Measurements from ENCODE around the gene CTSF. TPM values are rescaled to one million over a fixed set of nuclear protein-coding genes. Genes with fewer than 3 reads are reported as not detected.

CTSF gene
- polyA plus RNA-seq, 2 donors, result 4.2 to 10.2 TPM

- H3K4me3 ChIP-seq (ENCODE audit: low read depth in 1 of 2, low read length in 2 of 2), result no peak overlapping the region
Measured at GRCh38 chr11:66570079-66570849, 1.9 kb upstream of the CTSF start.

GRCh38 chr11:66569076-66569475 is 670 bp upstream of the CTSF start:
- Histone ChIP-seq H3K27ac (ENCODE audit: low read depth in 2 of 2, low read length in 1 of 2) (no peak overlapping the region), H3K36me3 (ENCODE audit: control insufficient read depth in 2 of 2, insufficient read depth in 2 of 2, low read length in 1 of 2) (no peaks in the 10 kb centered on the region), H3K4me1 (ENCODE audit: control insufficient read depth in 2 of 2, insufficient read depth in 2 of 2, low read length in 1 of 2) (peaks cover 5 to 9% of the 10 kb centered on the region in 2 donors), H3K4me3 (ENCODE audit: low read depth in 1 of 2, low read length in 2 of 2) (no peak overlapping the region), H3K9me3 (ENCODE audit: control insufficient read depth in 2 of 2, insufficient read depth in 1 of 2, low read depth in 1 of 2, low read length in 1 of 2) (no peaks in the 10 kb centered on the region), H3K27me3 (ENCODE audit: control insufficient read depth in 1 of 2, insufficient read depth in 2 of 2, low read length in 2 of 2) (no peaks in the 10 kb centered on the region)
- 85 to 86% methylated on average over 7 of the region's 7 CpGs for WGBS, 2 donors

More at GRCh38 chr11:66570079-66570849, 1.9 kb upstream of the CTSF start:
- peaks cover 5 to 9% of the 10 kb centered on the region in 2 donors for H3K4me1 ChIP-seq (ENCODE audit: control insufficient read depth in 2 of 2, insufficient read depth in 2 of 2, low read length in 1 of 2)
- H3K9me3 ChIP-seq (ENCODE audit: control insufficient read depth in 2 of 2, insufficient read depth in 1 of 2, low read depth in 1 of 2, low read length in 1 of 2), result no peaks in the 10 kb centered on the region
- WGBS, 2 donors, result 60 to 69% methylated on average over 5 of the region's 5 CpGs
- H3K27me3 ChIP-seq (ENCODE audit: control insufficient read depth in 1 of 2, insufficient read depth in 2 of 2, low read length in 2 of 2), result no peaks in the 10 kb centered on the region
- H3K36me3 ChIP-seq (ENCODE audit: control insufficient read depth in 2 of 2, insufficient read depth in 2 of 2, low read length in 1 of 2), result no peaks in the 10 kb centered on the region
- no peak overlapping the region for H3K27ac ChIP-seq (ENCODE audit: low read depth in 2 of 2, low read length in 1 of 2)

DNA sequence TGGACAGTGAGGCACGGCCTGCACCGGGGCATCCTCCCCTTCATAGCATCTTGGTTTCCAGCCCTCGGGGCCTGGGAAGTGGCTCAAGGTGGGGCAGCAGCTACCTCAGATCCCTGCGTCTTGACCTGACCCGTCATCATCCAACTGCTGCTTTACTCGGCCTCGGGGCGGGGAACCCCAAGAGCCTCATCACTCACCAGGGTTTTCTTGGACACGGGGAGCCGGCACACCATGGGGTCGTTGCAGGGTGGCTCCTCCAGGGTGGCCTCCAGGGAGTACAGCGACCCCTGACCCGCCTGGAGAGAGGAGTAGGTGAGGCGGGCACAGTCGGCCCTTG is 651 bp downstream of the CTSF start:
- WGBS, 2 donors, result 57 to 59% methylated on average over 15 of the region's 15 CpGs
- no peaks in the 10 kb centered on the region for H3K36me3 ChIP-seq (ENCODE audit: control insufficient read depth in 2 of 2, insufficient read depth in 2 of 2, low read length in 1 of 2)
- no peak overlapping the region for H3K27ac ChIP-seq (ENCODE audit: low read depth in 2 of 2, low read length in 1 of 2)
- H3K4me1 ChIP-seq (ENCODE audit: control insufficient read depth in 2 of 2, insufficient read depth in 2 of 2, low read length in 1 of 2), result peaks cover 5 to 9% of the 10 kb centered on the region in 2 donors
- no peaks in the 10 kb centered on the region for H3K9me3 ChIP-seq (ENCODE audit: control insufficient read depth in 2 of 2, insufficient read depth in 1 of 2, low read depth in 1 of 2, low read length in 1 of 2)
- H3K27me3 ChIP-seq (ENCODE audit: control insufficient read depth in 1 of 2, insufficient read depth in 2 of 2, low read length in 2 of 2), result no peaks in the 10 kb centered on the region
- H3K4me3 ChIP-seq (ENCODE audit: low read depth in 1 of 2, low read length in 2 of 2), result peak overlapping the region; percentile 54 to 56

DNA sequence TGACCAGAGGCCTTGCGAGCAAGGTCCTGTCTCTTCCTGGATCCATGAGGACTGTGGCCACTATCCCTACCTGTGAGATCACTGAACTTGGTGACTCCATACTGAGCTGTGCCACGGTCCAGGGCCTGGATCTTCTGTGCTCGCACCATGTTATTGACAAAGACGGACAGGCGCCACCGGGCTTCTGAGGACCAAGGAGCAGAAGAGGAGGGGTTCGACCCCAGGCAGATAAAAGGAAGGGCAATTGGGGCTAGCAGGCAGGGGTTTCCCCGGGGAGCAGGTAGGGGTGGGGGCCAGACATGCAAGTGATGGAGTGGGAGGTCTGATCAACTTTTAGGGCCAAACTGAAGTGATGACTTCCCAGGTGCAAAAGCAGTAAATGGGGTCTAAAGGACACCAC is 2.2 kb downstream of the CTSF start:
- no peaks in the 10 kb centered on the region for H3K9me3 ChIP-seq (ENCODE audit: control insufficient read depth in 2 of 2, insufficient read depth in 1 of 2, low read depth in 1 of 2, low read length in 1 of 2)
- no peaks in the 10 kb centered on the region for H3K27me3 ChIP-seq (ENCODE audit: control insufficient read depth in 1 of 2, insufficient read depth in 2 of 2, low read length in 2 of 2)
- no peaks in the 10 kb centered on the region for H3K36me3 ChIP-seq (ENCODE audit: control insufficient read depth in 2 of 2, insufficient read depth in 2 of 2, low read length in 1 of 2)
- H3K4me3 ChIP-seq (ENCODE audit: low read depth in 1 of 2, low read length in 2 of 2), result no peak overlapping the region
- WGBS, 2 donors, result 92 to 95% methylated on average over 8 of the region's 8 CpGs
- H3K4me1 ChIP-seq (ENCODE audit: control insufficient read depth in 2 of 2, insufficient read depth in 2 of 2, low read length in 1 of 2), result peaks cover 5 to 9% of the 10 kb centered on the region in 2 donors
- H3K27ac ChIP-seq (ENCODE audit: low read depth in 2 of 2, low read length in 1 of 2), result no peak overlapping the region

DNA sequence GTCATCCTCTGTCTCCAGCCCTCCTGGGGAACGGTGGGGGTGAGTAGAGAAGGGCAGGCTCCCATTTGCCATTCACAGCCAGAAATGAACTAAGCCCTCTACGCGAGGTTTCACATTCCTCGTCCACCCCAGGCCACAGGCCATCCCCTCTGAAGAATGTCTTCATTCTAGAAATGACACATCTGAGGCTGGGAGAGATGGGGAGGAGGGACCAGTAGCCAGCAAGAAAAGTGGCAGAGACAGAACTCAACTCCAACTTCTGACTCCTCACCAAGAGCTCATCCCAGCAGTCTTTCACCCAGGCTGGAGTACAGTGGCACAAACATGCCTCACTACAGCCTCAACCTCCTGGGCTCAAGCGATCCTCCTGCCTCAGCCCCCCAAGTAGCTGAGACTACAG is 3.4 kb downstream of the CTSF start:
- Histone ChIP-seq H3K4me1 (ENCODE audit: control insufficient read depth in 2 of 2, insufficient read depth in 2 of 2, low read length in 1 of 2) (peaks cover 5 to 9% of the 10 kb centered on the region in 2 donors), H3K9me3 (ENCODE audit: control insufficient read depth in 2 of 2, insufficient read depth in 1 of 2, low read depth in 1 of 2, low read length in 1 of 2) (no peaks in the 10 kb centered on the region), H3K27me3 (ENCODE audit: control insufficient read depth in 1 of 2, insufficient read depth in 2 of 2, low read length in 2 of 2) (no peaks in the 10 kb centered on the region), H3K36me3 (ENCODE audit: control insufficient read depth in 2 of 2, insufficient read depth in 2 of 2, low read length in 1 of 2) (no peaks in the 10 kb centered on the region), H3K4me3 (ENCODE audit: low read depth in 1 of 2, low read length in 2 of 2) (no peak overlapping the region), H3K27ac (ENCODE audit: low read depth in 2 of 2, low read length in 1 of 2) (no peak overlapping the region)
- 89% methylated on average over 5 of the region's 5 CpGs for WGBS, 2 donors

DNA sequence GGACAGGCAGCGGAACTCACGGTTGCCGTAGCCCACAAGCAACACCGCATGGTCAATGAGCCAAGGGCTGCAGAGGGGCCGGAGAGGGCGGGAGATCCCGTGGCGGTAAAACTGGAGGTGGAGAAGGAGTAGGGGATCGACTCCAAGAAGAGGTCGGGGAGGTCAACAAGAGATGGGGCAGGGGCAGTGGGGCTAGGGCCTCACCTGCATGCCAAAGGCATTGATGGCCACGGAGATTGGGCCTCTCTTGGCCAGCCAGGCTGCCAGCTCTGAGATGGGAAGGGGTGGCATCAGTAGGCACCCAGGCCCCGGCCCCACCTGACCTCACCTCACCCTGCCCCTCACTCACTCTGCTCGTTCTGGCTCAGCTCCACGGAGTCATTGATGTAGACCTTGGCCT is 3.9 kb downstream of the CTSF start:
- no peak overlapping the region for H3K27ac ChIP-seq (ENCODE audit: low read depth in 2 of 2, low read length in 1 of 2)
- no peaks in the 10 kb centered on the region for H3K9me3 ChIP-seq (ENCODE audit: control insufficient read depth in 2 of 2, insufficient read depth in 1 of 2, low read depth in 1 of 2, low read length in 1 of 2)
- WGBS, 2 donors, result 89 to 94% methylated on average over 14 of the region's 14 CpGs
- no peak overlapping the region for H3K4me3 ChIP-seq (ENCODE audit: low read depth in 1 of 2, low read length in 2 of 2)
- peaks cover 5 to 9% of the 10 kb centered on the region in 2 donors for H3K4me1 ChIP-seq (ENCODE audit: control insufficient read depth in 2 of 2, insufficient read depth in 2 of 2, low read length in 1 of 2)
- H3K36me3 ChIP-seq (ENCODE audit: control insufficient read depth in 2 of 2, insufficient read depth in 2 of 2, low read length in 1 of 2), result no peaks in the 10 kb centered on the region
- H3K27me3 ChIP-seq (ENCODE audit: control insufficient read depth in 1 of 2, insufficient read depth in 2 of 2, low read length in 2 of 2), result no peaks in the 10 kb centered on the region

DNA sequence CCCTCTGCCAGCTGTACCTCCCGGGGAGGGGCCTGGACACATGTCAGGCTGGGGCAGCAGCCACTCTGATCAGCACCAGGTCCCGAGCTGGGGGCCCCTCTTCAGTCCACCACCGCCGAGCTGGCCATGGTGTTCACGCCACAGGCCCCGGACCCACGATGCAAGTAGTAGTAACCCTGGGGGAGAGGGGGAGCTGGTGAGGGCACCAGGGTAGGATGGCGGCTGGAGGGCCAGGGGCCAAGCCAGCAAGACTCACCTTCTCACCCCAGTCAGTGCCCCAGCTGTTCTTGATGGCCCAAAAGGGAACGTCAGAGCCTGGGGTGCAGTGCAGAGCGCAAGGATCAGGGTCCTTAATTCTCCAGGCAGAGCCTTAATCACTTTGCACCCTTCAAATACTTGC is 4.6 kb downstream of the CTSF start:
- no peaks in the 10 kb centered on the region for H3K36me3 ChIP-seq (ENCODE audit: control insufficient read depth in 2 of 2, insufficient read depth in 2 of 2, low read length in 1 of 2)
- H3K9me3 ChIP-seq (ENCODE audit: control insufficient read depth in 2 of 2, insufficient read depth in 1 of 2, low read depth in 1 of 2, low read length in 1 of 2), result no peaks in the 10 kb centered on the region
- H3K4me1 ChIP-seq (ENCODE audit: control insufficient read depth in 2 of 2, insufficient read depth in 2 of 2, low read length in 1 of 2), result peaks cover 7 to 12% of the 10 kb centered on the region in 2 donors
- H3K27me3 ChIP-seq (ENCODE audit: control insufficient read depth in 1 of 2, insufficient read depth in 2 of 2, low read length in 2 of 2), result no peaks in the 10 kb centered on the region
- 86 to 90% methylated on average over 10 of the region's 10 CpGs for WGBS, 2 donors
- H3K4me3 ChIP-seq (ENCODE audit: low read depth in 1 of 2, low read length in 2 of 2), result no peak overlapping the region
- H3K27ac ChIP-seq (ENCODE audit: low read depth in 2 of 2, low read length in 1 of 2), result no peak overlapping the region

GRCh38 chr11:66562907-66563583 is 5.4 kb downstream of the CTSF start:
- Histone ChIP-seq H3K27me3 (ENCODE audit: control insufficient read depth in 1 of 2, insufficient read depth in 2 of 2, low read length in 2 of 2) (no peaks in the 10 kb centered on the region), H3K9me3 (ENCODE audit: control insufficient read depth in 2 of 2, insufficient read depth in 1 of 2, low read depth in 1 of 2, low read length in 1 of 2) (no peaks in the 10 kb centered on the region), H3K27ac (ENCODE audit: low read depth in 2 of 2, low read length in 1 of 2) (no peak overlapping the region), H3K36me3 (ENCODE audit: control insufficient read depth in 2 of 2, insufficient read depth in 2 of 2, low read length in 1 of 2) (no peaks in the 10 kb centered on the region), H3K4me3 (ENCODE audit: low read depth in 1 of 2, low read length in 2 of 2) (no peak overlapping the region), H3K4me1 (ENCODE audit: control insufficient read depth in 2 of 2, insufficient read depth in 2 of 2, low read length in 1 of 2) (peaks cover 4 to 7% of the 10 kb centered on the region in 2 donors)
- WGBS, 2 donors, result 89% methylated on average over 20 of the region's 20 CpGs

DNA sequence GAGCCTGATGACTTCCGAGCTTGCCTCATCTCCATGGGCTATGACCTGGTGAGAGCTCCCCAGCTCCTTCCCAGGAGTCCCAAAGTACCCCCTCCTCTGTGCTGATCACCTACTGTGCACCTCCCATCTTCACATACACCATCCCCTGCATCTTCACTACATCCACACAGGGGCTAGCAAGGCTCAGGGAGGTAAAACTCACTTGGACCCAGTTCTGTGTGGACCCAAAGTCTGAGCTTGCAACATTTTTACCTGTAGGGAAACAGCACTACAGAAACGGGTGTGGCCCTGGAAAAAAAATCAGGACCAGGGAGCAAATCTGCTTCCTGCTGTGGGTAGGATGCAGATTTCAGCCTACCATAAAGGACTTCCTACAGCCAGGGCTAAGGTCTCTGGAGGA is 6.1 kb downstream of the CTSF start:
- Histone ChIP-seq H3K4me1 (ENCODE audit: control insufficient read depth in 2 of 2, insufficient read depth in 2 of 2, low read length in 1 of 2) (peaks cover 3 to 4% of the 10 kb centered on the region in 2 donors), H3K36me3 (ENCODE audit: control insufficient read depth in 2 of 2, insufficient read depth in 2 of 2, low read length in 1 of 2) (no peaks in the 10 kb centered on the region), H3K4me3 (ENCODE audit: low read depth in 1 of 2, low read length in 2 of 2) (no peak overlapping the region), H3K9me3 (ENCODE audit: control insufficient read depth in 2 of 2, insufficient read depth in 1 of 2, low read depth in 1 of 2, low read length in 1 of 2) (no peaks in the 10 kb centered on the region), H3K27me3 (ENCODE audit: control insufficient read depth in 1 of 2, insufficient read depth in 2 of 2, low read length in 2 of 2) (no peaks in the 10 kb centered on the region), H3K27ac (ENCODE audit: low read depth in 2 of 2, low read length in 1 of 2) (no peak overlapping the region)
- WGBS, 2 donors, result 62 to 68% methylated on average over 2 of the region's 2 CpGs

DNA sequence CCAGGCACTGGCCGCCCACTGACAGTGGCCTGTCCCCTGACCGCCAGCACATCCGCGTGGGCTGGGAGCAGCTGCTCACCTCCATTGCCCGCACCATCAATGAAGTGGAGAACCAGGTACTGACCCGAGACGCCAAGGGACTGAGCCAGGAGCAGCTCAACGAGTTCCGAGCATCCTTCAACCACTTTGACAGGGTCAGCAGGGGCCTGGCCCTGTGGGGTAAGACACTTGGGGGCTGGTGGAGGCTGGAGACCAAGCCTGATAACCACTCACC is 6.5 kb downstream of the CTSF start:
- Histone ChIP-seq H3K36me3 (ENCODE audit: control insufficient read depth in 2 of 2, insufficient read depth in 2 of 2, low read length in 1 of 2) (no peaks in the 10 kb centered on the region), H3K27ac (ENCODE audit: low read depth in 2 of 2, low read length in 1 of 2) (no peak overlapping the region), H3K27me3 (ENCODE audit: control insufficient read depth in 1 of 2, insufficient read depth in 2 of 2, low read length in 2 of 2) (no peaks in the 10 kb centered on the region), H3K4me1 (ENCODE audit: control insufficient read depth in 2 of 2, insufficient read depth in 2 of 2, low read length in 1 of 2) (peaks cover 3 to 4% of the 10 kb centered on the region in 2 donors), H3K9me3 (ENCODE audit: control insufficient read depth in 2 of 2, insufficient read depth in 1 of 2, low read depth in 1 of 2, low read length in 1 of 2) (no peaks in the 10 kb centered on the region), H3K4me3 (ENCODE audit: low read depth in 1 of 2, low read length in 2 of 2) (no peak overlapping the region)
- 94 to 96% methylated on average over 9 of the region's 9 CpGs for WGBS, 2 donors
